ENCODE data around the gene EPM2AIP1.
"Not testable (repeated sequence)": the region's sequence is repeated elsewhere in the genome, so short reads cannot be mapped to it uniquely, and the experiment has no call there.

DNA sequence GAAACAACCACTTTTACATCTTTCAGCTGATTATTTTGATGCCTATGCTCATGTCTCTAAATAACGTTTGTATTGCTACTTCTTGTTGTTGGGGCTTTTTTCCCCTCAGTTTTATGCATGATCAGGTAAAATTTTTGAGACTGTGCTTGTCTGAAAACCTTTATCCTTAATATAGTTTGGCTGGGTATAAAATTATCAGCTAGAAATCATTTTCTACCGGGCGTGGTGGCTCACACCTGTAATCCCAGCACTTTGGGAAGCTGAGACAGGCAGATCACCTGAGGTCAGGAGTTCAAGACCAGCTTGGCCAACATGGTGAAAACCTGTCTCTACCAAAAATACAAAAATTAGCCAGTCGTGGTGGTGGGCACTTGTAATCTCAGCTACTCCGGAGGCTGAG is 45.1 kb downstream of the EPM2AIP1 start:
- TF ChIP-seq, protein P1, sequence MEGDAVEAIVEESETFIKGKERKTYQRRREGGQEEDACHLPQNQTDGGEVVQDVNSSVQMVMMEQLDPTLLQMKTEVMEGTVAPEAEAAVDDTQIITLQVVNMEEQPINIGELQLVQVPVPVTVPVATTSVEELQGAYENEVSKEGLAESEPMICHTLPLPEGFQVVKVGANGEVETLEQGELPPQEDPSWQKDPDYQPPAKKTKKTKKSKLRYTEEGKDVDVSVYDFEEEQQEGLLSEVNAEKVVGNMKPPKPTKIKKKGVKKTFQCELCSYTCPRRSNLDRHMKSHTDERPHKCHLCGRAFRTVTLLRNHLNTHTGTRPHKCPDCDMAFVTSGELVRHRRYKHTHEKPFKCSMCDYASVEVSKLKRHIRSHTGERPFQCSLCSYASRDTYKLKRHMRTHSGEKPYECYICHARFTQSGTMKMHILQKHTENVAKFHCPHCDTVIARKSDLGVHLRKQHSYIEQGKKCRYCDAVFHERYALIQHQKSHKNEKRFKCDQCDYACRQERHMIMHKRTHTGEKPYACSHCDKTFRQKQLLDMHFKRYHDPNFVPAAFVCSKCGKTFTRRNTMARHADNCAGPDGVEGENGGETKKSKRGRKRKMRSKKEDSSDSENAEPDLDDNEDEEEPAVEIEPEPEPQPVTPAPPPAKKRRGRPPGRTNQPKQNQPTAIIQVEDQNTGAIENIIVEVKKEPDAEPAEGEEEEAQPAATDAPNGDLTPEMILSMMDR (conservative IDR thresholded peaks at IDR 0.05; ENCODE audit: low read length): not testable (repeated sequence)
- TF ChIP-seq EZH2phosphoT487 (IDR thresholded peaks at IDR 0.05; ENCODE audit: borderline replicate concordance): not testable (repeated sequence)
